Activated naive CD8-positive, alpha-beta T cell (primary cell): ENCODE measurements around the gene TMPRSS11A.

Experiments
- H3K27ac Mint-ChIP-seq: one replicate; pipeline ENCODE4 v1.8.0; 2021; ENCODE audit warnings: mixed read lengths
- H3K27me3 Mint-ChIP-seq: one replicate; pipeline ENCODE4 v1.8.0; 2021; ENCODE audit warnings: mixed read lengths
- H3K36me3 Mint-ChIP-seq: one replicate; pipeline ENCODE4 v1.8.0; 2021; ENCODE audit warnings: mixed read lengths
- H3K4me1 Mint-ChIP-seq: one replicate; pipeline ENCODE4 v1.8.0; 2021; ENCODE audit warnings: low read depth, mixed read lengths
- H3K4me3 Mint-ChIP-seq: one replicate; pipeline ENCODE4 v1.8.0; 2021; ENCODE audit warnings: mild to moderate bottlenecking, mixed read lengths
- H3K9me3 Mint-ChIP-seq: one replicate; pipeline ENCODE4 v1.8.0; 2021; ENCODE audit warnings: low read depth, mixed read lengths

The TMPRSS11A gene

DNA sequence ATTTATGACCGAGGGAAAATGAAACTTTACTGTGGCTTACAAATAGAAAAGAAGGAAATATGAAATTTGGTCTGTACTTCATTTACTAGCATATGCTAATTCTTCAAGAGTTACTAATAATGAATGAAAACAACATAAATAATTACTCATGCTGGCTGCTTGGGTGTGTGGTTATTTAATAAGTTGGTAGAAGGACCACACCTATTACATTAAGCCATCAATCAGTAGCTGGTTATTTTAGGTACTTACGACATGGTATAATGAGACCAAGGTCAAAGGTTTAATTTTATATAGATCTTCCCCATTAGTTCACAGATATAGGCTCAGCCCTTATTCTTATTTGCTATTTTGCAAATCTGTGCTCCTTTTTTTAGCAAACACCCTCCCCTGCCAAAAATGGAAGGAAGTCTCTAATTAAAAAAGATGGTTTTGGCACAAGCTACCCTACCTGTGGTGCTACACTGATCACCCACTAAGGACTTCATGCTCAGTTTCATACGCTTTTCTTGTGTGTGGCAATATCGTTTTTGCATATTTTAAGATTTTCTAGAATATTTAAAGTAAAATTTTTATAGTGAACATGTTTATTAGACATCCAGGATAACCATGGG is 93.6 kb downstream of the TMPRSS11A start:
- H3K9me3 Mint-ChIP-seq: peaks cover 16% of the 10 kb centered on the region
- no peaks in the 10 kb centered on the region for H3K36me3 Mint-ChIP-seq
- no peak overlapping the region for H3K27ac Mint-ChIP-seq
- H3K4me3 Mint-ChIP-seq: no peak overlapping the region
- no peaks in the 10 kb centered on the region for H3K4me1 Mint-ChIP-seq
- H3K27me3 Mint-ChIP-seq: no peaks in the 10 kb centered on the region

DNA sequence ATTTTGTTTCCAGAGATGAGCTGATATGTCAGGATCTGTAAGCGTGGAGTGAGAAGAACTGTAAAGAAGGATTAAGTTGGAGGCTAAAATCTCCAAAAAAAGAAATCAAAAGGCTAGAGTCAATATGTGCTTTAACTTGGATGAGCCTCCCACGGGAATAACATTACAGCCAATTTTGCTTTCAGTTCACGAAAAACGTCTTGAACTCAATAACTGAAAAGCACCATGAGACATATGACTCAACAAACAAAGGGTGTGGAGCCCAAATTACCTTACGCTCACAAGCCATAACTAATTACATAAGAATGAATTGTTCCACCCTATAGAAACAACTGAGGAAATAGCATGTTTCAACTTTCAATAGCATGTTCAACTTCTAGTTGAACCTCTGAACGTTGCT is 101.8 kb downstream of the TMPRSS11A start:
- H3K27ac Mint-ChIP-seq: no peak overlapping the region
- H3K36me3 Mint-ChIP-seq: no peaks in the 10 kb centered on the region
- H3K9me3 Mint-ChIP-seq: peaks cover 22% of the 10 kb centered on the region
- H3K27me3 Mint-ChIP-seq: peaks cover 5% of the 10 kb centered on the region
- H3K4me3 Mint-ChIP-seq: no peak overlapping the region
- no peaks in the 10 kb centered on the region for H3K4me1 Mint-ChIP-seq
